Parietal lobe (tissue), 1 donor: ENCODE data around the gene SLC9C2. TPM values are rescaled to one million over a fixed set of nuclear protein-coding genes. Genes with fewer than 3 reads are reported as not detected.

Experiments used
- total RNA-seq: library from RNA; depleted of rRNA; stranded (reverse); fragments of >200 nt; gene quantifications from one replicate; pipeline ENCODE4 v1.2.3, GENCODE V29; 2014

The SLC9C2 gene
- 1.9 TPM for total RNA-seq

DNA sequence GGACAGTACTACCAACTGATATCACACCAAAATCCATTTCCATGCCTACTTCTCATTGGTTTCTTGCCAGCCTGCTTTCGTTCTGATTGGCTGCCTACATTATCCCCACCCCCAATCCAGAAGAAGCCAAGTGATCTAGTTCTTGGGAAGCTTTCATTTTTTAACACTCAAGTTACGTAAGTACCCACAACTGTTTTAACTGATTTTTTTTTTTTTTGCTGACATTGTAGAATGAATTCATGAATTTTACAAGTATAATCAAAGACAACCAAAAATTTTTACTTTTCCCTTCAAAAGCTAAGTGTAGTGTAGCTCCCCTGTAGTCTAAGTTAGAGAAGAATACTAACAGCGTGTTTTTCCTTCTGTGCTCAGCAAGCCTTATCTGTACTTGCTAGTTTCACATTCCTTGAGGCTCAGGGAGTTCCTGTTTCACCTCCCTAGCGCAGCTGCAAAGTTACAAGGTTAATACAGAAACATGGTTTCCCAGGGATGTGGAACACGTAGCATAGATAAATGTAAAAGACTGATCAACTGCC is at the start of gene SLC9C2:
TSS of gene SLC9C2 (minus strand) at position 17 of the 536 bp plus-strand sequence. CDS start 1,296 bp downstream, outside the sequence.

GRCh38 chr1:173635116-173635515 is 32.2 kb upstream of the SLC9C2 start, which contains the start of gene TEX50:
Gene TEX50 (plus strand): TSS chr1:173635338. CDS start chr1:173635522, 184 bp downstream.

GRCh38 chr1:173477286-173478093 is 125.4 kb downstream of the SLC9C2 start, which contains the start of gene PRDX6:
Gene PRDX6 (plus strand): TSS chr1:173477335. CDS start chr1:173477398, 63 bp downstream.

Other genes with a start within 250 kb of the SLC9C2 start
- 35.1 TPM for gene PRDX6, start 125.7 kb downstream of the SLC9C2 start, total RNA-seq
- gene TEX50, start 32.3 kb upstream of the SLC9C2 start, total RNA-seq = not detected
- 21.3 TPM for gene ANKRD45, start 66.8 kb upstream of the SLC9C2 start, total RNA-seq
- gene KLHL20, start 111.9 kb upstream of the SLC9C2 start, total RNA-seq = 37.9 TPM
- 16.9 TPM for gene DARS2, start 221.6 kb upstream of the SLC9C2 start, total RNA-seq
- 16.6 TPM for gene CENPL, start 221.8 kb upstream of the SLC9C2 start, total RNA-seq